Chondrocyte (in vitro differentiated cells): ENCODE measurements around the gene PTGR2. TPM values are rescaled to one million over a fixed set of nuclear protein-coding genes. Genes with fewer than 3 reads are reported as not detected.
"Not testable (repeated sequence)": the region's sequence is repeated elsewhere in the genome, so short reads cannot be mapped to it uniquely, and the experiment has no call there.

ENCODE experiments used
- DNase-seq: peaks from one replicate; pipeline ENCODE4 v3.0.0; 2021; ENCODE audit warnings: mixed read lengths, low spot score
- H3K27ac Mint-ChIP-seq: one replicate; pipeline ENCODE4 v1.8.0; 2021; ENCODE audit warnings: mild to moderate bottlenecking, moderate library complexity, mixed read lengths; ENCODE audit not compliant: unreplicated experiment
- H3K27me3 Mint-ChIP-seq: 2 replicates; pipeline ENCODE4 v1.8.0; 2021; ENCODE audit warnings: low read depth, mixed read lengths
- H3K36me3 Mint-ChIP-seq: 2 replicates; pipeline ENCODE4 v1.8.0; 2021; ENCODE audit warnings: low read depth, mixed read lengths
- H3K4me1 Mint-ChIP-seq: 2 replicates; pipeline ENCODE4 v1.8.0; 2021; ENCODE audit warnings: low read depth, mild to moderate bottlenecking, mixed read lengths
- H3K4me3 Mint-ChIP-seq: one replicate; pipeline ENCODE4 v1.8.0; 2021; ENCODE audit warnings: mild to moderate bottlenecking, moderate library complexity, mixed read lengths; ENCODE audit not compliant: unreplicated experiment
- H3K9me3 Mint-ChIP-seq: 2 replicates; pipeline ENCODE4 v1.8.0; 2021; ENCODE audit warnings: low read depth, mixed read lengths
- total RNA-seq: library from RNA; stranded (reverse); gene quantifications from 3 replicates; pipeline ENCODE4 v1.2.1, GENCODE V29; 2021
- TF ChIP-seq, protein P1 (sequence below): fragments of 200-600 bp; sonication (generic); IDR thresholded peaks from 2 replicates; pipeline ENCODE4 v1.5.0; 2021; ENCODE audit warnings: antibody characterized with exemption, mild to moderate bottlenecking, moderate library complexity

PTGR2 gene
- total RNA-seq, 1 donor from 2014 or later, result 2.1 TPM

DNA sequence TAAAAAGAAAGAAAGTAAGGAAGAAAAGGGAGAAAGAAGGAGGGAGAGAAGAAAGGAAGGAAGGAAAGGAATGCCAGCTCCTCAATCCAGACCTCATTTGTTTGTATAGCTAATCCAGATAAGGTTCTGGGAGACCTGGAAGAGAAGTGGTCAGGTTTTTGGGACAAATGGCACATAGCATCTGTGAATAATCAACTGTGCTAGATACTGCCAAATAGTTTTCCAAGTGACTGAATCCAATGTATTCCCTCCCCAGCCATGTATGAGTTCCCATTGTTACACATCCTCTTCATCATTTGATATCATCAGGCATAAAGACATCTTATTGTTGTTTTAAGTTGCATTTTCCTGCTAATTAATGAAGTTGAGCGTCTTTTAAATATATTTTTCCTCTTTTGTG is 18.6 kb upstream of the PTGR2 start:
- DNase-seq, result no peak
- no peaks in the 10 kb centered on the region for H3K27me3 Mint-ChIP-seq
- no peaks in the 10 kb centered on the region for H3K36me3 Mint-ChIP-seq
- H3K27ac Mint-ChIP-seq, result peak overlapping the region; percentile 85
- no peak overlapping the region for H3K4me3 Mint-ChIP-seq
- H3K4me1 Mint-ChIP-seq, result peaks cover 38% of the 10 kb centered on the region
- TF ChIP-seq, protein P1, sequence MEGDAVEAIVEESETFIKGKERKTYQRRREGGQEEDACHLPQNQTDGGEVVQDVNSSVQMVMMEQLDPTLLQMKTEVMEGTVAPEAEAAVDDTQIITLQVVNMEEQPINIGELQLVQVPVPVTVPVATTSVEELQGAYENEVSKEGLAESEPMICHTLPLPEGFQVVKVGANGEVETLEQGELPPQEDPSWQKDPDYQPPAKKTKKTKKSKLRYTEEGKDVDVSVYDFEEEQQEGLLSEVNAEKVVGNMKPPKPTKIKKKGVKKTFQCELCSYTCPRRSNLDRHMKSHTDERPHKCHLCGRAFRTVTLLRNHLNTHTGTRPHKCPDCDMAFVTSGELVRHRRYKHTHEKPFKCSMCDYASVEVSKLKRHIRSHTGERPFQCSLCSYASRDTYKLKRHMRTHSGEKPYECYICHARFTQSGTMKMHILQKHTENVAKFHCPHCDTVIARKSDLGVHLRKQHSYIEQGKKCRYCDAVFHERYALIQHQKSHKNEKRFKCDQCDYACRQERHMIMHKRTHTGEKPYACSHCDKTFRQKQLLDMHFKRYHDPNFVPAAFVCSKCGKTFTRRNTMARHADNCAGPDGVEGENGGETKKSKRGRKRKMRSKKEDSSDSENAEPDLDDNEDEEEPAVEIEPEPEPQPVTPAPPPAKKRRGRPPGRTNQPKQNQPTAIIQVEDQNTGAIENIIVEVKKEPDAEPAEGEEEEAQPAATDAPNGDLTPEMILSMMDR, result no peak
- no peaks in the 10 kb centered on the region for H3K9me3 Mint-ChIP-seq

DNA sequence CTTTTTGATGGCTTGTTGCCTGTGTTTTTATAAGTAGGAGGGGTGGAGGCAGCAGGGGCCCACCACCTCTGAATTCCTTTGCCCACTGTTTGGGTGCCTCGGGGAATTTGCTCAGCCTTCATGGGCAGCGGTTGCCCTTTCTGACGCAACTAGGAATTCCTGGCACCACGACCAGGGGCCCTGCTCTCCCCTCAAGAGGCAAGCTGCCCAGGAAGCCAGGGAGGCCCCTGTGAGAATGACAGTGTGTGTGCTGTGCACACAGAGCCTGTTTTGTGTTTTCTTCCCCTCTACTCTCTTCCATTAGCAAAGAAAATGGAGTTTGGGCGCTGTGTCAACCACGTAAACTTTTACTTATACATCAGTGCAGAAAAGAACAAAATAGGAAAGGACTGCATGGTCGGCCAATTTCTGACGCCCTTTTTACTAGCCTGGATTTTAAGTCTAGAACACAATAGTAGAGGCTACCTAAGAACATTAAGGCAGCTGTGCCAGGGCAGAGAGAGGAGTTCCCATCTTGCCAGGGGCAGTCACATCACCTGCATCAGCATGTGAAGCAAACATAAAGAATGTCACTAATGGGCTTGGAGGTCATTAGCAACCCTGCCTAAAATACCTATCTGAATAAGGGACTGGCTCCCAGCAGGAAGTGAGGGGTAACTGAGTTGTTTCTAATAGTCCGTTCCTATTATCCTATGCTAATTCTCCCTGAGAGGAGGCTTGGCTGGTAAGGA is 17.9 kb upstream of the PTGR2 start:
- no peaks in the 10 kb centered on the region for H3K27me3 Mint-ChIP-seq
- peak; percentile 88 for DNase-seq

GRCh38 chr14:73834261-73834625 is 17.4 kb upstream of the PTGR2 start:
- Mint-ChIP-seq H3K36me3 (no peaks in the 10 kb centered on the region), H3K27ac (peak overlapping the region; percentile 85), H3K9me3 (no peaks in the 10 kb centered on the region), H3K27me3 (no peaks in the 10 kb centered on the region), H3K4me1 (peaks cover 38% of the 10 kb centered on the region), H3K4me3 (no peak overlapping the region)
- peak; percentile 21 for DNase-seq
- TF ChIP-seq, protein P1, result no peak

More for the DNA sequence above, 17.9 kb upstream of the PTGR2 start:
- H3K27ac Mint-ChIP-seq, result peak overlapping the region; percentile 85
- H3K36me3 Mint-ChIP-seq, result no peaks in the 10 kb centered on the region
- no peak overlapping the region for H3K4me3 Mint-ChIP-seq
- peaks cover 38% of the 10 kb centered on the region for H3K4me1 Mint-ChIP-seq
- TF ChIP-seq, protein P1, result no peak
- no peaks in the 10 kb centered on the region for H3K9me3 Mint-ChIP-seq

GRCh38 chr14:73838293-73839034 is 13.2 kb upstream of the PTGR2 start:
- H3K36me3 Mint-ChIP-seq, H3K4me3 Mint-ChIP-seq, DNase-seq, H3K27ac Mint-ChIP-seq, H3K9me3 Mint-ChIP-seq, H3K27me3 Mint-ChIP-seq: not testable (repeated sequence)
- peaks cover 21% of the 10 kb centered on the region for H3K4me1 Mint-ChIP-seq

DNA sequence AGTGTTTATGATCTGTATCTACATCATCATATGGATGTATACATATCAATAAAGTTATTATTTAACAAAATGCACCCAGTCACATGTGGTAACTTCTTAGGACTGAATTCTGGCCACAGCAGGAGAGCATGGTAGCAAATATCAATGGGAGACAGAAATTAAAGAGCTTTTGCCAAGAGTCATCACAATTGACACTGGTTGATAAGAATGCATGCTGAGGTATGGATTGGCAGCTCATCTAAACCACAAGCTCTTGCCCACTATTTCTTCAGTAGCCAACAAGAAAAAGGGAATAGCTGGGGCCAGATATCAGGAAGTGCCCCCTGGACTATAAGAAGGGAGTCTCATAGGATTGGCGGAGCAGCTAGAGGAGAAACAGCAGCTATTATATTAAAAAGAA is 9.4 kb upstream of the PTGR2 start:
- Mint-ChIP-seq H3K27ac (no peak overlapping the region), H3K27me3 (no peaks in the 10 kb centered on the region), H3K4me1 (peaks cover 5% of the 10 kb centered on the region), H3K36me3 (no peaks in the 10 kb centered on the region), H3K4me3 (no peak overlapping the region), H3K9me3 (no peaks in the 10 kb centered on the region)
- no peak for DNase-seq
- TF ChIP-seq, protein P1, result no peak
